H9 (cell line): Measurements from ENCODE around the gene MYCN. TPM values are rescaled to one million over a fixed set of nuclear protein-coding genes. Genes with fewer than 3 reads are reported as not detected.

Source experiments
- DNase-seq: peaks from one replicate; pipeline ENCODE4 v3.0.0-alpha.2; 2017
- H2AFZ ChIP-seq: one replicate; pipeline ENCODE4 v1.6.1; 2013; ENCODE audit warnings: mild to moderate bottlenecking, low read length, control low read depth, moderate library complexity
- H2AK5ac ChIP-seq: 2 replicates; pipeline ENCODE4 v1.6.1; 2013; ENCODE audit warnings: low read length, control low read depth, mixed read lengths; ENCODE audit not compliant: insufficient read length
- H2BK120ac ChIP-seq: one replicate; pipeline ENCODE4 v1.6.1; 2013; ENCODE audit warnings: low read depth, mild to moderate bottlenecking, low read length, control low read depth, inconsistent platforms; ENCODE audit not compliant: poor library complexity, severe bottlenecking
- H2BK12ac ChIP-seq: 2 replicates; pipeline ENCODE4 v1.6.1; 2013; ENCODE audit warnings: low read length, control low read depth, mixed read lengths, low read depth; ENCODE audit not compliant: insufficient read length
- H2BK15ac ChIP-seq: 2 replicates; pipeline ENCODE4 v1.6.1; 2013; ENCODE audit warnings: low read depth, low read length, control low read depth
- H2BK20ac ChIP-seq: one replicate; pipeline ENCODE4 v1.6.1; 2013; ENCODE audit warnings: low read depth, mild to moderate bottlenecking, low read length, control low read depth, inconsistent platforms; ENCODE audit not compliant: poor library complexity, severe bottlenecking
- H2BK5ac ChIP-seq: 2 replicates; pipeline ENCODE4 v1.6.1; 2013; ENCODE audit warnings: low read length, control low read depth, mixed read lengths; ENCODE audit not compliant: insufficient read length
- H3K14ac ChIP-seq: 2 replicates; pipeline ENCODE4 v1.6.1; 2013; ENCODE audit warnings: low read length, control low read depth; ENCODE audit not compliant: insufficient read depth
- H3K18ac ChIP-seq: 2 replicates; pipeline ENCODE4 v1.6.1; 2013; ENCODE audit warnings: low read depth, mild to moderate bottlenecking, mixed read lengths, low read length, control low read depth; ENCODE audit not compliant: insufficient read length
- H3K23ac ChIP-seq: 2 replicates; pipeline ENCODE4 v1.6.1; 2013; ENCODE audit warnings: low read length, control low read depth, mixed read lengths, low read depth; ENCODE audit not compliant: insufficient read length
- H3K23me2 ChIP-seq: 2 replicates; pipeline ENCODE4 v1.6.1; 2013; ENCODE audit warnings: low read depth, mild to moderate bottlenecking, mixed read lengths, low read length, control low read depth; ENCODE audit not compliant: insufficient read length, poor library complexity, severe bottlenecking
- H3K27ac ChIP-seq: 2 replicates; pipeline ENCODE4 v1.5.1; 2013; ENCODE audit warnings: low read length, control low read depth, mixed read lengths, low read depth; ENCODE audit not compliant: insufficient read length
- H3K27me3 ChIP-seq: 2 replicates; pipeline ENCODE4 v1.6.1; 2013; ENCODE audit warnings: low read length, control low read depth, inconsistent platforms; ENCODE audit not compliant: insufficient read depth
- H3K4ac ChIP-seq: 2 replicates; pipeline ENCODE4 v1.6.1; 2013; ENCODE audit warnings: low read depth, mild to moderate bottlenecking, control low read depth, inconsistent platforms, low read length, moderate library complexity
- H3K4me1 ChIP-seq: 2 replicates; pipeline ENCODE4 v1.6.1; 2013; ENCODE audit warnings: low read length, control low read depth, inconsistent platforms; ENCODE audit not compliant: insufficient read depth
- H3K4me2 ChIP-seq: 2 replicates; pipeline ENCODE4 v1.6.1; 2013; ENCODE audit warnings: low read length, control low read depth, mixed read lengths; ENCODE audit not compliant: insufficient read length, insufficient read depth
- H3K56ac ChIP-seq: 2 replicates; pipeline ENCODE4 v1.6.1; 2013; ENCODE audit warnings: low read depth, mild to moderate bottlenecking, mixed read lengths, low read length, control low read depth; ENCODE audit not compliant: insufficient read length
- H3K79me1 ChIP-seq: 2 replicates; pipeline ENCODE4 v1.6.1; 2013; ENCODE audit warnings: low read depth, mild to moderate bottlenecking, moderate library complexity, low read length, control low read depth, inconsistent platforms; ENCODE audit not compliant: insufficient read depth, poor library complexity, severe bottlenecking
- H3K79me2 ChIP-seq: 2 replicates; pipeline ENCODE4 v1.6.1; 2013; ENCODE audit warnings: low read length, control low read depth, inconsistent platforms; ENCODE audit not compliant: insufficient read depth
- H3K9ac ChIP-seq: 2 replicates; pipeline ENCODE4 v1.6.1; 2013; ENCODE audit warnings: low read length, control low read depth, mixed read lengths; ENCODE audit not compliant: insufficient read length; ENCODE audit errors: extremely low read depth
- H3K9me3 ChIP-seq: one replicate; pipeline ENCODE4 v1.6.1; 2013; ENCODE audit warnings: low read depth, low read length, inconsistent platforms; ENCODE audit not compliant: control insufficient read depth
- H3T11ph ChIP-seq: one replicate; pipeline ENCODE4 v1.6.1; 2013; ENCODE audit warnings: mild to moderate bottlenecking, low read length, control low read depth, inconsistent platforms
- H4K20me1 ChIP-seq: one replicate; pipeline ENCODE4 v1.6.1; 2013; ENCODE audit not compliant: control insufficient read depth, insufficient read length, insufficient read depth
- H4K5ac ChIP-seq: 2 replicates; pipeline ENCODE4 v1.6.1; 2013; ENCODE audit warnings: low read depth, mild to moderate bottlenecking, mixed read lengths, low read length, control low read depth; ENCODE audit not compliant: insufficient read length
- H4K8ac ChIP-seq: replicated peaks from 2 replicates; pipeline ENCODE4 v1.6.1; 2013; ENCODE audit warnings: low read length, control low read depth, mixed read lengths, low read depth; ENCODE audit not compliant: insufficient read length
- H4K91ac ChIP-seq: 2 replicates; pipeline ENCODE4 v1.6.1; 2013; ENCODE audit warnings: low read depth, mild to moderate bottlenecking, moderate library complexity, mixed read lengths, low read length, control low read depth; ENCODE audit not compliant: insufficient read length
- H3K27ac Mint-ChIP-seq, 3 experiments: 2 replicates in 2 of 3; 3 replicates in 1 of 3; pipeline ENCODE4 v1.8.0; 2020 to 2021; ENCODE audit warnings: mixed read lengths in 3 of 3, mild to moderate bottlenecking in 1 of 3, moderate library complexity in 1 of 3
- H3K27me3 Mint-ChIP-seq: 2 replicates; pipeline ENCODE4 v1.8.0; 2021; ENCODE audit warnings: low read depth, mild to moderate bottlenecking, moderate library complexity, mixed read lengths
- H3K36me3 Mint-ChIP-seq, 3 experiments: 2 replicates in 2 of 3; 3 replicates in 1 of 3; pipeline ENCODE4 v1.8.0; 2020 to 2021; ENCODE audit warnings: low read depth in 3 of 3, mixed read lengths in 3 of 3; ENCODE audit not compliant: insufficient read depth in 1 of 3
- H3K4me1 Mint-ChIP-seq, 2 experiments: 2 replicates each; pipeline ENCODE4 v1.8.0; 2020; ENCODE audit warnings: mixed read lengths in 2 of 2
- H3K4me3 Mint-ChIP-seq, 2 experiments: 2 replicates in 1 of 2; 3 replicates in 1 of 2; pipeline ENCODE4 v1.8.0; 2020 to 2021; ENCODE audit warnings: mild to moderate bottlenecking in 2 of 2, mixed read lengths in 2 of 2, moderate library complexity in 1 of 2
- H3K9me3 Mint-ChIP-seq, 2 experiments: 2 replicates in 1 of 2; 3 replicates in 1 of 2; pipeline ENCODE4 v1.8.0; 2020; ENCODE audit warnings: mild to moderate bottlenecking in 2 of 2, mixed read lengths in 2 of 2, moderate library complexity in 1 of 2
- CTCF ChIP-seq: fragments of 200-600 bp; sonication (generic); conservative IDR thresholded peaks from 3 replicates; pipeline ENCODE4 v1.8.0; 2021; ENCODE audit warnings: antibody characterized with exemption, mild to moderate bottlenecking
- WGBS: extraction: QIAGEN DNeasy Blood & Tissue Kit; methylation state at CpG from one replicate; pipeline ENCODE4 v1.1.7; 2013; ENCODE audit warnings: missing lambda C conversion rate, low lambda C conversion rate, mixed read lengths; ENCODE audit not compliant: insufficient read length; ENCODE audit errors: extremely low coverage; 5-methylcytosine and 5-hydroxymethylcytosine counted together
- total RNA-seq: library from RNA; stranded (reverse); gene quantifications from 2 replicates; pipeline ENCODE4 v1.2.1, GENCODE V29; 2021

MYCN gene
- total RNA-seq, 1 experiment from 2014 or later: 100.0 TPM

GRCh38 chr2:15911686-15912085, 28.7 kb upstream of the MYCN start:
- Histone ChIP-seq H2BK20ac (no peak overlapping the region), H3K14ac (no peak overlapping the region), H3T11ph (no peak overlapping the region), H3K27ac (no peak overlapping the region), H3K18ac (no peak overlapping the region), H2AK5ac (no peak overlapping the region), H3K27me3 (no peaks in the 10 kb centered on the region), H2BK12ac (no peak overlapping the region), H3K4me2 (no peak overlapping the region), H4K8ac (no peak overlapping the region), H4K20me1 (no peaks in the 10 kb centered on the region), H3K9me3 (no peaks in the 10 kb centered on the region), H2AFZ (no peak overlapping the region), H3K4ac (no peak overlapping the region), H3K56ac (no peak overlapping the region), H2BK120ac (no peak overlapping the region), H4K5ac (no peak overlapping the region), H3K79me2 (no peaks in the 10 kb centered on the region), H4K91ac (no peak overlapping the region), H3K79me1 (no peaks in the 10 kb centered on the region), H3K9ac (no peak overlapping the region), H3K4me1 (no peaks in the 10 kb centered on the region), H2BK5ac (no peak overlapping the region), H3K23me2 (no peaks in the 10 kb centered on the region), H3K23ac (no peak overlapping the region), H2BK15ac (no peak overlapping the region)
- Mint-ChIP-seq H3K4me3 (no peak overlapping the region), H3K36me3 (no peaks in the 10 kb centered on the region), H3K27ac (no peak overlapping the region), H3K9me3 (no peaks in the 10 kb centered on the region), H3K27me3 (peaks cover 3% of the 10 kb centered on the region), H3K4me1 (peaks cover 2 to 3% of the 10 kb centered on the region in 2 experiments; a peak in 1 of 4 replicates)
- TF ChIP-seq CTCF: no peak
- DNase-seq: no peak
- no CpG with 5 or more reads among the region's 3 CpGs for WGBS
